Tibial artery (tissue), 4 donors: ENCODE data around the gene ATP6V1B1.

ENCODE experiments used
- DNase-seq, 2 donors: peaks; one replicate each; pipeline ENCODE4 v3.0.0-alpha.2; 2019
- H3K27ac ChIP-seq, 2 donors: fragments of 200-600 bp; sonication (generic) in 1 of 2; 1 replicate in 1 of 2; 2 replicates in 1 of 2; pipeline ENCODE4 v1.5.1; 2018 to 2019; ENCODE audit warnings: mild to moderate bottlenecking in 1 of 2
- H3K27me3 ChIP-seq, 2 donors: fragments of 200-600 bp; sonication (generic) in 1 of 2; one replicate each; pipeline versions ENCODE4 v1.5.1 to v1.6.0; 2016 to 2019
- H3K36me3 ChIP-seq, 3 donors: fragments of 200-600 bp; sonication (generic) in 2 of 3; one replicate each; pipeline ENCODE4 v1.5.1; 2016 to 2019; ENCODE audit warnings: mild to moderate bottlenecking in 2 of 3
- H3K4me1 ChIP-seq, 4 donors: fragments of 200-600 bp; sonication (generic) in 2 of 4; 1 replicate in 3 of 4; 2 replicates in 1 of 4; pipeline ENCODE4 v1.5.1; 2016 to 2019
- H3K4me3 ChIP-seq, 2 donors: fragments of 200-600 bp; sonication (generic) in 1 of 2; 1 replicate in 1 of 2; 2 replicates in 1 of 2; pipeline ENCODE4 v1.5.1; 2018 to 2019; ENCODE audit warnings: mild to moderate bottlenecking in 2 of 2
- H3K9me3 ChIP-seq, 3 donors: fragments of 200-600 bp; sonication (generic) in 1 of 3; one replicate each; pipeline ENCODE4 v1.5.1; 2016 to 2019
- intact Hi-C: fragments of 100-400 bp; cut with DNase I; formaldehyde crosslinking; loops from one replicate; pipeline ENCODE4 v1.15.0; 2023; ENCODE audit warnings: low total_unique reads
- TF ChIP-seq, protein P1 (sequence below), 2 experiments: fragments of 200-600 bp in 1 of 2; fragments of 450-650 bp in 1 of 2; IDR thresholded peaks; one replicate each; pipeline ENCODE4 v1.5.1; 2017 to 2019; ENCODE audit warnings: antibody characterized with exemption in 2 of 2, mild to moderate bottlenecking in 1 of 2, moderate library complexity in 1 of 2

ATP6V1B1 gene

DNA sequence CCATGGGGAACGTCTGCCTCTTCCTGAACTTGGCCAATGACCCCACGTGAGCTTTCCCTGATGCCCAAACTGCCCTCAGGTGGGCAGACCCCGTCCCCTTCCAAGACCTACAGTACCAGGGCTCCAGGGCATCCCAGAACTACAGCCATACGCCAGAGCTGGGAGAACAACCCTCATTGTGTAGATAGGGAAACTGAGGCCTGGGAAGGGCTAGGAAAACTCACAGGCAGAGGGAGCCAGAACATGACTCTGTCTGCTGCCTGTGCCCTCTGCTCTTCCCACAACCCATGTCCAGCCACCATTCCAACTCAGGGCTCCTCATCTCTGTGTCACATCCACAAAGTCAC lies 25.9 kb downstream of the ATP6V1B1 start:
- Histone ChIP-seq H3K4me3 (no peak overlapping the region), H3K9me3 (no peaks in the 10 kb centered on the region), H3K4me1 (peaks cover 0 to 11% (median 5%) of the 10 kb centered on the region in 4 donors), H3K27ac (no peak overlapping the region), H3K27me3 (peaks cover 0 to 47% of the 10 kb centered on the region in 2 donors), H3K36me3 (no peaks in the 10 kb centered on the region)
- intact Hi-C loops = loop anchor here (5.0 kb wide), 1 partner anchor 41 kb away; no protein-coding TSS in a partner anchor
- TF ChIP-seq, protein P1, sequence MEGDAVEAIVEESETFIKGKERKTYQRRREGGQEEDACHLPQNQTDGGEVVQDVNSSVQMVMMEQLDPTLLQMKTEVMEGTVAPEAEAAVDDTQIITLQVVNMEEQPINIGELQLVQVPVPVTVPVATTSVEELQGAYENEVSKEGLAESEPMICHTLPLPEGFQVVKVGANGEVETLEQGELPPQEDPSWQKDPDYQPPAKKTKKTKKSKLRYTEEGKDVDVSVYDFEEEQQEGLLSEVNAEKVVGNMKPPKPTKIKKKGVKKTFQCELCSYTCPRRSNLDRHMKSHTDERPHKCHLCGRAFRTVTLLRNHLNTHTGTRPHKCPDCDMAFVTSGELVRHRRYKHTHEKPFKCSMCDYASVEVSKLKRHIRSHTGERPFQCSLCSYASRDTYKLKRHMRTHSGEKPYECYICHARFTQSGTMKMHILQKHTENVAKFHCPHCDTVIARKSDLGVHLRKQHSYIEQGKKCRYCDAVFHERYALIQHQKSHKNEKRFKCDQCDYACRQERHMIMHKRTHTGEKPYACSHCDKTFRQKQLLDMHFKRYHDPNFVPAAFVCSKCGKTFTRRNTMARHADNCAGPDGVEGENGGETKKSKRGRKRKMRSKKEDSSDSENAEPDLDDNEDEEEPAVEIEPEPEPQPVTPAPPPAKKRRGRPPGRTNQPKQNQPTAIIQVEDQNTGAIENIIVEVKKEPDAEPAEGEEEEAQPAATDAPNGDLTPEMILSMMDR (IDR thresholded peaks at IDR 0.05) = no peak
- DNase-seq = peak in 1 of 2 donors; percentile 11

DNA sequence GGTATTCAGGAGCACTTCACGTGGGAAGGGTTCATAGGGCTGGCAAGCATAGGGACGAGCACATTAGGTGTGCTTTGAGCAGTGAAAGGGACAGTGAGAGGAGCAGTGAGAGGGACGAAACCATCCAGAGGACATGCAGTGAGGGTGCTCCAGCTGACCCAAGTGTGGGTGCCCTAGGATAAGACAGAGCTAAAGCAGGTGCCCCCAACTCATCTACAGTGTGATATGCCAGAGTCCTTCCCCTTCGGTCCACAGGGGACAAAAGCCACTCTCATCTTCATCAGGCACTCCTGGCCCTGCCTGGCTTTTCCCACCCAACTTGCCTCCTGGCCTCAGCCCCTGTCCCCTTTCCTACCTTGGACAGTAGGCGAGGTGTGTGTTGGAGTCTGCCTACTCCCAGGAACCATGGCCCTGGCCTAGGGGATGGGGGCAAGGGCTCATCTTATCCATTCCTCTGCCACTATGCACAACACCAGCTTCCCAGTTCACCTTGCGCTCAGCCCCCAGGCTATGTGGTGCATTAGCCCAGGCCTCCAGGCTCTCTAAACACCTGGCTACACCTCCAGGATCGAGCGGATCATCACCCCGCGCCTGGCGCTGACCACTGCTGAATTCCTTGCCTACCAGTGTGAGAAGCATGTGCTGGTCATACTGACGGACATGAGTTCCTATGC lies 26.6 kb downstream of the ATP6V1B1 start:
- no peaks in the 10 kb centered on the region for H3K9me3 ChIP-seq
- TF ChIP-seq, protein P1 (IDR thresholded peaks at IDR 0.05) = no peak
- peaks cover 0 to 11% (median 5%) of the 10 kb centered on the region in 4 donors for H3K4me1 ChIP-seq
- H3K4me3 ChIP-seq = no peak overlapping the region
- H3K36me3 ChIP-seq = no peaks in the 10 kb centered on the region
- no peak overlapping the region for H3K27ac ChIP-seq
- peak; percentile 9 to 53 for DNase-seq
- H3K27me3 ChIP-seq = peaks cover 0 to 46% of the 10 kb centered on the region in 2 donors
- intact Hi-C loops = loop anchor here (5.0 kb wide), 1 partner anchor 40 kb away; no protein-coding TSS in a partner anchor

DNA sequence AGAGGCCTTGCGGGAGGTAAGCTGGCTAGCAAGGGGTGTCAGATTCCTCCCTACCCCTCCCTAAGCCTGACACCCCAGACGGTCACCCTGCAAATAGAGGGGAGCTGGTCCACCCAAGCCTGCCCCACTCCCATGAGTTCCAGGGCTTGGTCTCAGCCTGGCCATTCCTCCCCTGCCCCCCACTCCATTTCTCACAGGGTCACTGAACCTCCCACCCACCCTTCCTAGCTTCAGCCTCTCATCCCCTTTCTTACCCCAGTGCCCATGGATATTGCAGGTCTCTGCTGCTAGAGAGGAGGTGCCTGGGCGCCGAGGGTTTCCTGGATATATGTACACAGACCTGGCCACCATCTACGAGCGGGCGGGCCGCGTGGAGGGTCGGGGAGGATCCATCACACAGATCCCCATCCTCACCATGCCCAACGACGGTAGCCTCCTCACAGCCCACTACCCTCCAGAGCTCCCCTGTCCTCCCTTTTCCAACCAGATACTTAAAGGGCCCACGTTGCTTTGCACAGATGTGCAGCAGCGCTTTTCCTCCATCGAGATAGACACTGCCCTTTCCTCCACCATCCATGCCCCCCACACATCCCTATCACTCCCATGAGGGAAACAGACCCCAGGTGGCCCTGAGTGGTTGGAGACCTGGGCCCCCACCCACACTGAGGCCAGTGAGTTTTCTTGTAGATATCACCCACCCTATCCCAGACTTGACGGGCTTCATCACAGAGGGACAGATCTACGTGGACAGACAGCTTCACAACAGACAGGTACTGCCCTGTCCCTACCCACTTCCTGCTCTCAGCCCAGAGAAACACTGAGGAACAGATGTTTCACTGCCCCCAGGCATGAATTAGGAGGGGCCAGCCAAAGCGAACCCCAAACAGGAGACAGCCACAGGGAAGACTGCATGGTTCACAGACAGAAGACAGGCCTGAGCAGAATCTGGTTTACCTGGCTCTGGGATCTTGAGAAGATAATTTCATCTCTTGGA lies 27.5 kb downstream of the ATP6V1B1 start:
- TF ChIP-seq, protein P1 (IDR thresholded peaks at IDR 0.05) = no peak
- DNase-seq = peak; percentile 17 to 55
- no peak overlapping the region for H3K4me3 ChIP-seq

DNA sequence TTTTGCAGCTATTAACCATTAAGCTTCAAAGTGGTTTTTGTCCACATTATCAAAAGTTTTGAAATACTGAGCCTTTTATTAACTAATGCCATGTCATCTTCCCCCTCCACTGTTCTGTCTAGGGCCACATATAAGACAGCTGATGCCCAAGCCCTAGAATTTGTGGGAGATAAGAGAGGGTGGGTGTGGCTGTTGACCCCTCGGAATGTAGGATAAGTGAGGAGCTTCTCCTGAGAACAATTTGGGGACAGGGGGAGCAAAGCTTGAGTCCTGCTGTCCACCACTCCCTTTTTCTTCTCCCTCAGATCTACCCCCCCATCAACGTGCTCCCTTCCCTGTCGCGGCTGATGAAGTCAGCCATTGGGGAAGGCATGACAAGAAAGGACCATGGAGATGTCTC lies 28.4 kb downstream of the ATP6V1B1 start:
- DNase-seq = peak in 1 of 2 donors; percentile 5
- no peak overlapping the region for H3K4me3 ChIP-seq
- TF ChIP-seq, protein P1 (IDR thresholded peaks at IDR 0.05) = no peak
- no peaks in the 10 kb centered on the region for H3K36me3 ChIP-seq
- H3K9me3 ChIP-seq = no peaks in the 10 kb centered on the region
- H3K27ac ChIP-seq = no peak overlapping the region
- peaks cover 0 to 39% of the 10 kb centered on the region in 2 donors for H3K27me3 ChIP-seq
- peaks cover 0 to 11% (median 5%) of the 10 kb centered on the region in 4 donors for H3K4me1 ChIP-seq
- intact Hi-C loops = loop anchor here (5.0 kb wide), 1 partner anchor 38 kb away; no protein-coding TSS in a partner anchor

More for the DNA sequence above, 27.5 kb downstream of the ATP6V1B1 start:
- no peaks in the 10 kb centered on the region for H3K9me3 ChIP-seq
- H3K27ac ChIP-seq = no peak overlapping the region
- intact Hi-C loops = loop anchor here (5.0 kb wide), 1 partner anchor 39 kb away; no protein-coding TSS in a partner anchor
- no peaks in the 10 kb centered on the region for H3K36me3 ChIP-seq
- H3K27me3 ChIP-seq = peaks cover 0 to 44% of the 10 kb centered on the region in 2 donors
- H3K4me1 ChIP-seq = peaks cover 0 to 11% (median 5%) of the 10 kb centered on the region in 4 donors

DNA sequence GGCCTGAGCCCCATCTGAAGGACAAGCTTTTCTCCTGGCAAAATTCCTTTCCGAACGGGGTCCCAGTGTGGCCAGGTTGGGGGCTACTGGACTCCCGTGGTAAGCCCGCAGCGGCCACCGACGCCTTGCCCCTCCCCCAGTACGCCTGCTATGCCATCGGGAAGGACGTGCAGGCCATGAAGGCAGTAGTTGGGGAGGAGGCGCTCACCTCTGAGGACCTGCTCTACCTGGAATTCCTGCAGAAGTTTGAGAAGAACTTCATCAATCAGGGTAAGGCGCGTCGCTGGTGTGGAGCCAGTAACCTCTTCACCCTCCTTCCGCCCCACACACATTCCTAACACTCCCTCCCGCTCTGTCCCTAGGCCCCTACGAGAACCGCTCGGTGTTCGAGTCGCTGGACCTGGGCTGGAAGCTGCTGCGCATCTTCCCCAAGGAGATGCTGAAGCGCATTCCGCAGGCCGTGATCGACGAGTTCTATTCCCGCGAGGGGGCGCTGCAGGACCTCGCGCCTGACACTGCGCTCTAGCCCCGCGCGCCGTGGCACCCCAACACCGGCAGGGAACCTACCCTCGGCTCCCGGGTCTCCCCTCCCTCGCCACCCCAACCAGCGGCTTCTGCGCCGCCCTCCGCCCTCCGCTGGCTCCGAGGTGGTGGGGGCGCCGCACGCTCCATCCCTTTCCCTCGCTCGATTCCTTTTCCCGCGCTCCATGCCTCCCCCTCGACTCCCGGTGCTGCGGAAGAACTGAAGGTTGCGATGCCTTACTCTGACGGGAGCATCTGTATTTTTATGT lies 29.1 kb downstream of the ATP6V1B1 start:
- Histone ChIP-seq H3K9me3 (no peaks in the 10 kb centered on the region), H3K27me3 (peaks cover 0 to 34% of the 10 kb centered on the region in 2 donors), H3K36me3 (no peaks in the 10 kb centered on the region), H3K4me3 (peak overlapping the region; percentile 49), H3K4me1 (peaks cover 0 to 11% (median 5%) of the 10 kb centered on the region in 4 donors), H3K27ac (no peak overlapping the region)
- peak; percentile 58 to 80 for DNase-seq
- intact Hi-C loops = loop anchor here (5.0 kb wide), 1 partner anchor 38 kb away; no protein-coding TSS in a partner anchor
- TF ChIP-seq, protein P1 (IDR thresholded peaks at IDR 0.05) = peak; percentile 70 to 83
